Central memory CD8-positive, alpha-beta T cell (primary cell): ENCODE results near the gene DMPK.
A peak's percentile ranks its signal among the peaks of the same experiment; 100 is the strongest.
"Not testable (repeated sequence)": the region's sequence is repeated elsewhere in the genome, so short reads cannot be mapped to it uniquely, and the experiment has no call there.

Experiments
- ATAC-seq: fragments of 150-1000 bp; cut with Tn5 transposase; replicated peaks from 2 replicates; pipeline ENCODE4 v1.10.0; 2022; ENCODE audit warnings: mild to moderate bottlenecking, moderate FRiP score, moderate number of reproducible peaks; ENCODE audit not compliant: poor library complexity, severe bottlenecking; ENCODE audit errors: extremely low read depth
- DNase-seq, 2 donors: peaks; one replicate each; pipeline ENCODE4 v3.0.0; 2021; ENCODE audit warnings: low spot score in 2 of 2
- H3K27ac Mint-ChIP-seq: one replicate; pipeline ENCODE4 v1.8.0; 2022; ENCODE audit warnings: low read depth, mild to moderate bottlenecking, moderate library complexity, mixed read lengths
- H3K27me3 Mint-ChIP-seq: one replicate; pipeline ENCODE4 v1.8.0; 2022; ENCODE audit warnings: mixed read lengths
- H3K36me3 Mint-ChIP-seq: one replicate; pipeline ENCODE4 v1.8.0; 2022; ENCODE audit warnings: mild to moderate bottlenecking, moderate library complexity, mixed read lengths; ENCODE audit not compliant: insufficient read depth
- H3K4me1 Mint-ChIP-seq: one replicate; pipeline ENCODE4 v1.8.0; 2022; ENCODE audit warnings: mixed read lengths
- H3K4me3 Mint-ChIP-seq: one replicate; pipeline ENCODE4 v1.8.0; 2022; ENCODE audit warnings: mild to moderate bottlenecking, moderate library complexity, mixed read lengths
- H3K9me3 Mint-ChIP-seq: one replicate; pipeline ENCODE4 v1.8.0; 2022; ENCODE audit warnings: mixed read lengths

The DMPK gene

GRCh38 chr19:45805719-45806118, 23.4 kb upstream of the DMPK start:
- H3K4me3 Mint-ChIP-seq: no peak overlapping the region
- DNase-seq (no peak), ATAC-seq (no peak)
- H3K27ac Mint-ChIP-seq: no peak overlapping the region
- H3K4me1 Mint-ChIP-seq: no peaks in the 10 kb centered on the region
- H3K9me3 Mint-ChIP-seq: no peaks in the 10 kb centered on the region
- H3K36me3 Mint-ChIP-seq: no peaks in the 10 kb centered on the region
- H3K27me3 Mint-ChIP-seq: peaks cover 13% of the 10 kb centered on the region

- no peak overlapping the region for H3K4me3 Mint-ChIP-seq
- H3K27ac Mint-ChIP-seq: no peak overlapping the region
- H3K36me3 Mint-ChIP-seq: peaks cover 2% of the 10 kb centered on the region
- peaks cover 13% of the 10 kb centered on the region for H3K27me3 Mint-ChIP-seq
- H3K9me3 Mint-ChIP-seq: no peaks in the 10 kb centered on the region
- ATAC-seq (no peak), DNase-seq (no peak)
- H3K4me1 Mint-ChIP-seq: no peaks in the 10 kb centered on the region
Observed at GRCh38 chr19:45804959-45805230, 22.6 kb upstream of the DMPK start.

GRCh38 chr19:45804140-45804958, 22.1 kb upstream of the DMPK start:
- H3K27me3 Mint-ChIP-seq: peaks cover 13% of the 10 kb centered on the region
- H3K27ac Mint-ChIP-seq: no peak overlapping the region

GRCh38 chr19:45801603-45802175, 19.4 kb upstream of the DMPK start:
- Mint-ChIP-seq H3K36me3 (peaks cover 5% of the 10 kb centered on the region), H3K27ac (no peak overlapping the region), H3K4me1 (peaks cover 6% of the 10 kb centered on the region), H3K27me3 (peaks cover 13% of the 10 kb centered on the region), H3K9me3 (no peaks in the 10 kb centered on the region), H3K4me3 (no peak overlapping the region)
- DNase-seq: no peak
- ATAC-seq: no peak

More at GRCh38 chr19:45804140-45804958, 22.1 kb upstream of the DMPK start:
- ATAC-seq (no peak), DNase-seq (no peak)
- H3K4me1 Mint-ChIP-seq: no peaks in the 10 kb centered on the region
- H3K36me3 Mint-ChIP-seq: peaks cover 4% of the 10 kb centered on the region
- no peak overlapping the region for H3K4me3 Mint-ChIP-seq
- no peaks in the 10 kb centered on the region for H3K9me3 Mint-ChIP-seq

- DNase-seq: no peak
- Mint-ChIP-seq H3K4me1 (peaks cover 6% of the 10 kb centered on the region), H3K4me3 (no peak overlapping the region), H3K27me3 (peaks cover 14% of the 10 kb centered on the region), H3K9me3 (no peaks in the 10 kb centered on the region), H3K27ac (no peak overlapping the region), H3K36me3 (peaks cover 5% of the 10 kb centered on the region)
- ATAC-seq: no peak
Observed at GRCh38 chr19:45800070-45800553, 17.8 kb upstream of the DMPK start.

GRCh38 chr19:45799541-45799940, 17.3 kb upstream of the DMPK start:
- ATAC-seq, H3K4me1 Mint-ChIP-seq, H3K27ac Mint-ChIP-seq, H3K9me3 Mint-ChIP-seq, H3K4me3 Mint-ChIP-seq, H3K36me3 Mint-ChIP-seq, DNase-seq: not testable (repeated sequence)
- peaks cover 20% of the 10 kb centered on the region for H3K27me3 Mint-ChIP-seq

- no peak overlapping the region for H3K4me3 Mint-ChIP-seq
- no peaks in the 10 kb centered on the region for H3K9me3 Mint-ChIP-seq
- H3K27me3 Mint-ChIP-seq: peaks cover 23% of the 10 kb centered on the region
Observed at GRCh38 chr19:45798995-45799517, 16.8 kb upstream of the DMPK start.

GRCh38 chr19:45794627-45795026, 12.3 kb upstream of the DMPK start:
- DNase-seq: no peak
- Mint-ChIP-seq H3K4me3 (peak overlapping the region; percentile 85), H3K9me3 (no peaks in the 10 kb centered on the region), H3K36me3 (peaks cover 11% of the 10 kb centered on the region), H3K27ac (peak overlapping the region; percentile 1), H3K4me1 (peaks cover 39% of the 10 kb centered on the region), H3K27me3 (peaks cover 10% of the 10 kb centered on the region)
- ATAC-seq: no peak

More at GRCh38 chr19:45798995-45799517, 16.8 kb upstream of the DMPK start:
- DNase-seq (peak; percentile 45 to 54), ATAC-seq (peak; percentile 62)
- peaks cover 5% of the 10 kb centered on the region for H3K36me3 Mint-ChIP-seq
- H3K4me1 Mint-ChIP-seq: peaks cover 6% of the 10 kb centered on the region
- no peak overlapping the region for H3K27ac Mint-ChIP-seq

- no peak for DNase-seq
- H3K27me3 Mint-ChIP-seq: peaks cover 10% of the 10 kb centered on the region
- H3K27ac Mint-ChIP-seq: peak overlapping the region; percentile 92
- H3K9me3 Mint-ChIP-seq: no peaks in the 10 kb centered on the region
- H3K4me3 Mint-ChIP-seq: peak overlapping the region; percentile 85
- H3K4me1 Mint-ChIP-seq: peaks cover 39% of the 10 kb centered on the region
- peaks cover 19% of the 10 kb centered on the region for H3K36me3 Mint-ChIP-seq
- no peak for ATAC-seq
Observed at GRCh38 chr19:45793876-45794275, 11.6 kb upstream of the DMPK start.

GRCh38 chr19:45793178-45793564, 10.9 kb upstream of the DMPK start:
- peaks cover 17% of the 10 kb centered on the region for H3K36me3 Mint-ChIP-seq
- no peak for DNase-seq
- peak overlapping the region; percentile 92 for H3K27ac Mint-ChIP-seq
- peak overlapping the region; percentile 85 for H3K4me3 Mint-ChIP-seq
- peaks cover 45% of the 10 kb centered on the region for H3K4me1 Mint-ChIP-seq
- H3K9me3 Mint-ChIP-seq: no peaks in the 10 kb centered on the region
- ATAC-seq: no peak
- H3K27me3 Mint-ChIP-seq: peaks cover 10% of the 10 kb centered on the region

- peaks cover 20% of the 10 kb centered on the region for H3K36me3 Mint-ChIP-seq
- DNase-seq: peak; percentile 99 to 100
Observed at GRCh38 chr19:45792470-45793177, 10.3 kb upstream of the DMPK start, which contains the start of gene DMWD. TSS of gene DMWD (minus strand) at chr19:45792845. CDS start at chr19:45792756, 89 bp downstream.

GRCh38 chr19:45791744-45792469, 9.6 kb upstream of the DMPK start:
- Mint-ChIP-seq H3K4me1 (peaks cover 48% of the 10 kb centered on the region), H3K27me3 (peaks cover 10% of the 10 kb centered on the region), H3K4me3 (peak overlapping the region; percentile 85), H3K36me3 (peaks cover 23% of the 10 kb centered on the region), H3K9me3 (no peaks in the 10 kb centered on the region), H3K27ac (peak overlapping the region; percentile 92)
- DNase-seq: no peak
- peak; percentile 2 for ATAC-seq

More at GRCh38 chr19:45792470-45793177, 10.3 kb upstream of the DMPK start, which contains the start of gene DMWD:
- Mint-ChIP-seq H3K4me3 (peak within 1 kb of the TSS; percentile 85), H3K9me3 (no peaks in the 10 kb centered on the region), H3K27me3 (peaks cover 10% of the 10 kb centered on the region), H3K4me1 (peaks cover 48% of the 10 kb centered on the region), H3K27ac (peak within 1 kb of the TSS; percentile 92)
- ATAC-seq: peak; percentile 92
